KMS-11 (cell line): ENCODE measurements around the gene SNX33.

Source experiments
- H2AFZ ChIP-seq: fragments of 200-600 bp; sonication (generic); 2 replicates; pipeline ENCODE4 v1.6.1; 2016; ENCODE audit warnings: antibody characterized with exemption, mixed run types, low read depth
- H3K27ac ChIP-seq: fragments of 200-600 bp; sonication (generic); 2 replicates; pipeline ENCODE4 v1.6.1; 2016; ENCODE audit warnings: mild to moderate bottlenecking, mixed run types
- H3K27me3 ChIP-seq: fragments of 200-600 bp; sonication (generic); 2 replicates; pipeline ENCODE4 v1.6.1; 2017; ENCODE audit warnings: mild to moderate bottlenecking, low read depth, mixed run types, moderate library complexity; ENCODE audit not compliant: insufficient read depth
- H3K36me3 ChIP-seq: fragments of 200-600 bp; sonication (generic); 2 replicates; pipeline ENCODE4 v1.6.1; 2017; ENCODE audit warnings: mild to moderate bottlenecking, mixed run types; ENCODE audit not compliant: insufficient read depth
- H3K4me1 ChIP-seq: fragments of 200-600 bp; sonication (generic); 2 replicates; pipeline ENCODE4 v1.6.1; 2016; ENCODE audit warnings: mild to moderate bottlenecking, low read depth, mixed run types; ENCODE audit not compliant: poor library complexity, severe bottlenecking
- H3K4me2 ChIP-seq: fragments of 200-600 bp; sonication (generic); 2 replicates; pipeline ENCODE4 v1.7.0; 2016; ENCODE audit warnings: mild to moderate bottlenecking, mixed run types
- H3K4me3 ChIP-seq: fragments of 200-600 bp; sonication (generic); IDR thresholded peaks from 2 replicates; pipeline ENCODE4 v1.6.1; 2017; ENCODE audit warnings: low read depth, low read length, mixed read lengths; ENCODE audit not compliant: insufficient read depth
- H3K79me2 ChIP-seq: fragments of 200-600 bp; sonication (generic); 2 replicates; pipeline ENCODE4 v1.6.1; 2016; ENCODE audit warnings: low read depth, mixed run types; ENCODE audit not compliant: insufficient read depth
- H3K9ac ChIP-seq: fragments of 200-600 bp; sonication (generic); 2 replicates; pipeline ENCODE4 v1.6.1; 2016; ENCODE audit warnings: mild to moderate bottlenecking, mixed run types
- H4K20me1 ChIP-seq: fragments of 200-600 bp; sonication (generic); 2 replicates; pipeline ENCODE4 v1.6.1; 2016; ENCODE audit warnings: mild to moderate bottlenecking, mixed run types; ENCODE audit not compliant: insufficient read depth
- TF ChIP-seq, protein P1 (sequence below): fragments of 200-600 bp; sonication (generic); conservative IDR thresholded peaks from 2 replicates; pipeline ENCODE4 v1.6.1; 2017; ENCODE audit warnings: low read depth, mild to moderate bottlenecking, antibody characterized with exemption, low read length, moderate library complexity, mixed read lengths

SNX33 gene

DNA sequence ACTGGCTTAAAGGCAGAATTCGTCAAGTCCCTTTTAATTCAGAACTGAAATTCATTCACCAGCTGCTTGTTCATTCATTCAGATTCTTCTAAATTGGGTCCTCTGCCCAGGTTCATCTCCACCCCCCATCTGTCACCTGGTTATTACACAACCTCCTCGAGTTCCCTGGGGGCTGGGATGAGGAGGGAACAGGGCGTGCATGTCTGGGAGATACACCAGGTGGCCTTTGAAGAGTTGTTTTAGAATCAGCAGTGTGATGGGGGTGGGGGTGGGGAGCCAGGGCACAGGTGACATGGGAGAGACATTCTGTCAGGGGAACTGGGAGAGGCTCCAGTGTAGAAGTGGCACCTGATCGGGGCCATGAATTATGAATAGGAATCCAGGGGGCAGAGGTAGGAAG is 8.2 kb downstream of the SNX33 start:
- Histone ChIP-seq H3K79me2 (no peaks in the 10 kb centered on the region), H3K4me1 (no peaks in the 10 kb centered on the region), H3K4me3 (no peak overlapping the region), H3K4me2 (no peak overlapping the region), H3K27me3 (no peaks in the 10 kb centered on the region), H3K9ac (no peak overlapping the region), H4K20me1 (no peaks in the 10 kb centered on the region), H3K27ac (no peak overlapping the region), H3K36me3 (no peaks in the 10 kb centered on the region), H2AFZ (no peak overlapping the region)
- TF ChIP-seq, protein P1, sequence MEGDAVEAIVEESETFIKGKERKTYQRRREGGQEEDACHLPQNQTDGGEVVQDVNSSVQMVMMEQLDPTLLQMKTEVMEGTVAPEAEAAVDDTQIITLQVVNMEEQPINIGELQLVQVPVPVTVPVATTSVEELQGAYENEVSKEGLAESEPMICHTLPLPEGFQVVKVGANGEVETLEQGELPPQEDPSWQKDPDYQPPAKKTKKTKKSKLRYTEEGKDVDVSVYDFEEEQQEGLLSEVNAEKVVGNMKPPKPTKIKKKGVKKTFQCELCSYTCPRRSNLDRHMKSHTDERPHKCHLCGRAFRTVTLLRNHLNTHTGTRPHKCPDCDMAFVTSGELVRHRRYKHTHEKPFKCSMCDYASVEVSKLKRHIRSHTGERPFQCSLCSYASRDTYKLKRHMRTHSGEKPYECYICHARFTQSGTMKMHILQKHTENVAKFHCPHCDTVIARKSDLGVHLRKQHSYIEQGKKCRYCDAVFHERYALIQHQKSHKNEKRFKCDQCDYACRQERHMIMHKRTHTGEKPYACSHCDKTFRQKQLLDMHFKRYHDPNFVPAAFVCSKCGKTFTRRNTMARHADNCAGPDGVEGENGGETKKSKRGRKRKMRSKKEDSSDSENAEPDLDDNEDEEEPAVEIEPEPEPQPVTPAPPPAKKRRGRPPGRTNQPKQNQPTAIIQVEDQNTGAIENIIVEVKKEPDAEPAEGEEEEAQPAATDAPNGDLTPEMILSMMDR, result no peak

DNA sequence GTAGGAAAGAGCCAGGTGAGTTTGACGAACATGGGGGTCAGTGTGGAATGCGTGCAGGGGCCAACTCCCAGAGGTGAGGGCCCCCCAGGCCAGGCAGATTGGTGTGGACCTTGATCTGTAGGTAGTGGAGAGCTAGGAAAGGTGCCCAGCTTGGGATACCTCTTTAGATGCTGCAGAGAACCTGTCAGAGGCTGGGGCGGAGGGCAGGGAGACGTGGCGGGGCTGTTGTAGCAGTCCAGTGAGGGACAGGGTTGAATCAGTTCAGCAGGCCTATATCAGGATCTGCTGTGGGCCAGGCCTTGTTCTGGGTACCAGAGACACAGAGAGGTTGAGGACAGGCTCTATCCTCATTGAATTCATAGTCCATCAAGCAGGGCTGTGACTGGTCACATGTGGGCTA is 8.6 kb downstream of the SNX33 start:
- no peaks in the 10 kb centered on the region for H3K36me3 ChIP-seq
- H3K4me3 ChIP-seq, result no peak overlapping the region
- TF ChIP-seq, protein P1, result no peak
- no peak overlapping the region for H3K9ac ChIP-seq
- H3K27me3 ChIP-seq, result no peaks in the 10 kb centered on the region
- H3K4me2 ChIP-seq, result no peak overlapping the region
- no peaks in the 10 kb centered on the region for H3K79me2 ChIP-seq
- H3K4me1 ChIP-seq, result no peaks in the 10 kb centered on the region
- H3K27ac ChIP-seq, result no peak overlapping the region
- no peak overlapping the region for H2AFZ ChIP-seq
- H4K20me1 ChIP-seq, result no peaks in the 10 kb centered on the region

DNA sequence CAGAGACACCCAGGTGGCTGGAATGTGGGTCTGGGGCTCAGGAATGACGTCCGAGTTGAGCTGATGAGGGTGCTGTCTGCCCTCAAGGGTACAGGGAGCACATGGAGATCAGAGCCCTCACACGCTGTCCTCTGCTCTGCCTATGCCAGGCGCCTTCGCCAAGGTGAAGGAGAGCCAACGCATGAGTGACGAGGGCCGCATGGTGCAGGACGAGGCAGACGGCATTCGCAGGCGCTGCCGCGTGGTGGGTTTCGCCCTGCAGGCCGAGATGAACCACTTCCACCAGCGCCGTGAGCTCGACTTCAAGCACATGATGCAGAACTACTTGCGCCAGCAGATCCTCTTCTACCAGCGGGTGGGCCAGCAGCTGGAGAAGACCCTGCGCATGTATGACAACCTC is 9.1 kb downstream of the SNX33 start:
- Histone ChIP-seq H3K9ac (no peak overlapping the region), H3K27me3 (no peaks in the 10 kb centered on the region), H3K4me2 (no peak overlapping the region), H2AFZ (no peak overlapping the region), H3K79me2 (no peaks in the 10 kb centered on the region), H3K36me3 (no peaks in the 10 kb centered on the region), H3K4me1 (no peaks in the 10 kb centered on the region), H4K20me1 (no peaks in the 10 kb centered on the region), H3K27ac (no peak overlapping the region), H3K4me3 (no peak overlapping the region)
- TF ChIP-seq, protein P1, result no peak

DNA sequence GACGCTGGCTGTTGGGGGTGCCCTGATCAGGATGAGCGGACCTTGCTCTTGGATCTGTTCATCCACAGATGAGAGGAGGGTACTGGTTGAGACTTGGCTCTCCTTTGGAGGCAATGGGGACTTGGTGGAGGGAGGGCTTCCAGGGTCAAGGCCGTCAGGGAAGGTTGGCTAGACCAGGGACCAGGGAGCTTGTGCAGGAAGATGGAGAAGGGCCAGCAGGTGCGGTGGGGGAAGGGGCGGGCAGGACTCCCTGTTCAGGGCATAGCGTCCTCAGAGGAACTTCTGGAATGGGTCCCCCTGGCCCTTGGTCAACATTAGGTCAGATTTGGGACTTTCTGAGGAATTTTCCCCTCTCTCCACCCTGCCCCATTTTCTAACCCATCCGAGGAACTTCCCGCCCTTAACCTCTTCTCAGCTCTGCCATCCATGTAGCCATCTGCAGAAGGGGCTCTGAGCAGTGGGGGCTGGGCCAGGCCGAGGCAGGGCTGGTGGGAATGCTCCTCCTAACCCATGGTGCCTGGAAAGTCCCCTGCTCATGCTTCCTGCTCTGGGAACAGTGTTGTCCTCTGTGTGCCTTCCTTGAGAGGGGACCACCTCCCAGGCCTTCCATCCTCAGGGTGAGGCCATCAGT is 11.5 kb downstream of the SNX33 start:
- Histone ChIP-seq H2AFZ (no peak overlapping the region), H3K9ac (no peak overlapping the region), H3K27me3 (no peaks in the 10 kb centered on the region), H3K79me2 (no peaks in the 10 kb centered on the region), H3K36me3 (no peaks in the 10 kb centered on the region), H3K27ac (no peak overlapping the region), H3K4me1 (no peaks in the 10 kb centered on the region), H4K20me1 (no peaks in the 10 kb centered on the region), H3K4me2 (no peak overlapping the region), H3K4me3 (no peak overlapping the region)
- TF ChIP-seq, protein P1, result no peak
